Upper lobe of right lung (tissue), 1 donor: ENCODE data around the gene NUPR1. TPM values are rescaled to one million over a fixed set of nuclear protein-coding genes. Genes with fewer than 3 reads are reported as not detected.

ENCODE experiments used
- ATAC-seq: fragments of 200-7000 bp; cut with Tn5 transposase; one replicate; pipeline ENCODE4 v1.9.1; 2020; ENCODE audit warnings: mild to moderate bottlenecking, moderate library complexity
- DNase-seq: peaks from one replicate; pipeline ENCODE4 v3.0.0-alpha.2; 2020
- H3K27ac ChIP-seq: fragments of 200-600 bp; one replicate; pipeline ENCODE4 v1.8.0; 2022
- H3K27me3 ChIP-seq: fragments of 200-600 bp; one replicate; pipeline ENCODE4 v1.8.0; 2022; ENCODE audit warnings: mild to moderate bottlenecking
- H3K36me3 ChIP-seq: fragments of 200-600 bp; one replicate; pipeline ENCODE4 v1.8.0; 2022
- H3K4me1 ChIP-seq: fragments of 200-600 bp; one replicate; pipeline ENCODE4 v1.8.0; 2022
- H3K4me3 ChIP-seq: fragments of 200-600 bp; one replicate; pipeline ENCODE4 v1.8.0; 2022; ENCODE audit warnings: mild to moderate bottlenecking
- H3K9me3 ChIP-seq: fragments of 200-600 bp; one replicate; pipeline ENCODE4 v1.8.0; 2022
- CTCF ChIP-seq: fragments of 200-600 bp; IDR thresholded peaks from one replicate; pipeline ENCODE4 v1.8.0; 2022; ENCODE audit warnings: antibody characterized with exemption
- intact Hi-C: fragments of 100-400 bp; cut with DNase I; formaldehyde crosslinking; loops from one replicate; pipeline ENCODE4 v1.11.0; 2022
- total RNA-seq: library from RNA; stranded (reverse); fragmentation: NEBNext Ultra II Directional; extraction: Animal tissue kit (Norgen Biotek cat#: 25700); gene quantifications from one replicate; pipeline ENCODE4 v1.2.1, GENCODE V29; 2021
- donor health status: DM: no; HTN: yes; CAD: no; lungs with severe emphysema.

Gene NUPR1
- total RNA-seq, 1 donor from 2014 or later = 291 TPM

GRCh38 chr16:28542646-28543045 lies 3.9 kb upstream of the NUPR1 start:
- intact Hi-C loops = loop anchor here (10.0 kb wide), 1 partner anchor 48 kb away; the partner anchor contains the start of genes APOBR and CLN3
- Histone ChIP-seq H3K36me3 (no peaks in the 10 kb centered on the region), H3K27me3 (no peaks in the 10 kb centered on the region), H3K9me3 (no peaks in the 10 kb centered on the region), H3K4me1 (peaks cover 10% of the 10 kb centered on the region), H3K4me3 (no peak overlapping the region), H3K27ac (peak overlapping the region; percentile 71)
- DNase-seq = no peak
- no peak for TF ChIP-seq CTCF
- no peak for ATAC-seq

GRCh38 chr16:28540346-28540745 lies 1.6 kb upstream of the NUPR1 start:
- no peak for ATAC-seq
- peaks cover 24% of the 10 kb centered on the region for H3K4me1 ChIP-seq

GRCh38 chr16:28537964-28538732 lies 626 bp downstream of the NUPR1 start:
- ATAC-seq (peak; percentile 2), DNase-seq (peak; percentile 72)
- no peaks in the 10 kb centered on the region for H3K27me3 ChIP-seq
- peaks cover 11% of the 10 kb centered on the region for H3K36me3 ChIP-seq
- TF ChIP-seq CTCF = no peak
- peak overlapping the region; percentile 74 for H3K4me3 ChIP-seq
- H3K9me3 ChIP-seq = no peaks in the 10 kb centered on the region
- peak overlapping the region; percentile 94 for H3K27ac ChIP-seq
- peaks cover 39% of the 10 kb centered on the region for H3K4me1 ChIP-seq
- intact Hi-C loops = no loop called here

More at GRCh38 chr16:28540346-28540745, 1.6 kb upstream of the NUPR1 start:
- Histone ChIP-seq H3K27me3 (no peaks in the 10 kb centered on the region), H3K36me3 (peaks cover 11% of the 10 kb centered on the region), H3K9me3 (no peaks in the 10 kb centered on the region), H3K4me3 (no peak overlapping the region), H3K27ac (no peak overlapping the region)
- no peak for TF ChIP-seq CTCF
- no peak for DNase-seq
- intact Hi-C loops = loop anchor here (10.0 kb wide), 1 partner anchor 46 kb away; the partner anchor contains the start of genes APOBR and CLN3

GRCh38 chr16:28537076-28537475 lies 1.7 kb downstream of the NUPR1 start:
- Histone ChIP-seq H3K4me3 (peak overlapping the region; percentile 74), H3K4me1 (peaks cover 48% of the 10 kb centered on the region), H3K36me3 (peaks cover 11% of the 10 kb centered on the region), H3K27me3 (no peaks in the 10 kb centered on the region), H3K9me3 (no peaks in the 10 kb centered on the region), H3K27ac (peak overlapping the region; percentile 94)
- ATAC-seq = no peak
- intact Hi-C loops = no loop called here
- no peak for DNase-seq
- TF ChIP-seq CTCF = no peak

GRCh38 chr16:28534542-28535373 lies 4.0 kb downstream of the NUPR1 start:
- Histone ChIP-seq H3K27ac (peak overlapping the region; percentile 58), H3K36me3 (peaks cover 11% of the 10 kb centered on the region), H3K9me3 (no peaks in the 10 kb centered on the region), H3K27me3 (no peaks in the 10 kb centered on the region), H3K4me1 (peaks cover 53% of the 10 kb centered on the region), H3K4me3 (no peak overlapping the region)
- TF ChIP-seq CTCF = no peak
- intact Hi-C loops = no loop called here
- DNase-seq (peak; percentile 68), ATAC-seq (peak; percentile 51)
